CD4-positive, alpha-beta T cell treated with Interleukin-21 for 1 hour (primary cell): Measurements from ENCODE around the gene RAVER2.
A peak's percentile ranks its signal among the peaks of the same experiment; 100 is the strongest.

Experiments used
- DNase-seq: peaks from one replicate; pipeline ENCODE4 v3.0.0-alpha.2; 2020

RAVER2 gene

DNA sequence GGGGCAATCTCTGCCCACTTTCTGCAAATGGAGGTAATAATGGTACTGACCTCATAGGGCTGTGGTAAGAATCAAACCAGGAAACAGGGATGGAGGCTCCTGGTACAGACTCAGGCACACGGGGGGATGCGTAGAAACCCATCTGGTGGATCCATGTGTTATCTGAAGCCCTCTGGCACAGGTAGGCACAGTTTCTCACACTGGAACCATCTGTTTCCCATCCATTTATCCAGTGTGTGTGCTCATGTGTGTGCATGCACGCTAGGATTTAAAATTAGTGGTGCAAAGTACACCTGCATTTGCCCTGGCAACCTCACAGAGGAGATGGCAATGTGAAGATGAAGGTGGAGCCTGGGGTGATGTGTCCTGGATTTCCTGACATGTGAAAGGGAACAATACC is 103.3 kb downstream of the RAVER2 start:
- no peak for DNase-seq

DNA sequence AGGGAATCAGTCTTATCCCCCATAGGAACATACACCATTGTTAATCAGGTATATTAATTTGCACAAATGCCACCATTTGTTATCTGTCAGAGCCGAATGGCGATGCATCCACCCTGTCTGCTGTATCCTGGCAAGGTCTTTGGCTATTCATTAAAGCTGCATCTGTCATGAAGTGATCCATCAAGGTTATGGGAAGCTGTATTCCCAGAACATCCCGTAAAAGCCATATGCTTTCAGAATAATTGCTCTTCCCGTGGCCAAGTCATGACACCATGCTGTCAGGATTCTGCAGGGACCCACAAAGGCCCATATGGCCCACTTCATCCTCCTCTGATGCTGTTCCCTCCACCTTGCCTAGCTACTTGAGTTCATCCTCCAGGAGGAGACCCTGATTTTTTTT is 103.9 kb downstream of the RAVER2 start:
- no peak for DNase-seq

DNA sequence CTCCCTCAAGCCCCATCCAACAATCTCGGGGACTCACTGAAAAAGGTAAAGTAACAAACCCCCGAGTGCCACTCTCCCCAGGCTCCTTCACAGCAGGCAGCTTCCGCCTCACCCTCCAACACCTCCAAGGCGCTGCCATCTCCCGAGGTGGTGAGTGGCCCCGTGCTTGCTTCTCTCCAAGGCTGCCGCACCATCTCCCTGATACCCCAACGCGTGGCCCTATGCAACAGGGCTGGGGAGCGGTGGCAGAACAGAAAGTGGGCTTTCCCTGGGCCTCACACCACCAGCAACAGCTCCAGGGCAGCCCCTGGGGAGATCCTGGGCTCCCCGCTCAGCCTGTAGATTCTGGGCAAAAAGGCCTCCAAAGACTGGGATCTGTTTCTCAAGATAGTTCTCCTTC is 105.1 kb downstream of the RAVER2 start:
- no peak for DNase-seq

DNA sequence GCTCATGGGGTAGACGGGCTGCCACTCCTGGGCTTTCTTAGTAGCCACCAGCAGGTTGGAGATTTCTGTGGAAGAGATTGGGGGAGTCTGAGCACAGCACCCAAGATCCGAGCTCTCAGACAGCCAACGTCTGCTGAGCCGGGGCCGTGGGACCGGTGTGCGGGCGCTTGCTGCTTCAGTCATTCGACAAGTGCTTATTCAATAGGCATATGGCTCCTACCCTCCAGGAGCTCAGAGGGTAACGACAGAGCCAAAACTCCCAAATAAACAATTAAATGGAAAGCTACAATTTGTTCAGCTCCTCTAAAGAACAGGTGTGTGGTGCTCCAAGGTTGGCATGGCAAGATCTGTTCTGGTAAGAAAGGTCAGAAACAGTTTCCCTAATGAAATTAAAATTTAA is 106.0 kb downstream of the RAVER2 start:
- no peak for DNase-seq

DNA sequence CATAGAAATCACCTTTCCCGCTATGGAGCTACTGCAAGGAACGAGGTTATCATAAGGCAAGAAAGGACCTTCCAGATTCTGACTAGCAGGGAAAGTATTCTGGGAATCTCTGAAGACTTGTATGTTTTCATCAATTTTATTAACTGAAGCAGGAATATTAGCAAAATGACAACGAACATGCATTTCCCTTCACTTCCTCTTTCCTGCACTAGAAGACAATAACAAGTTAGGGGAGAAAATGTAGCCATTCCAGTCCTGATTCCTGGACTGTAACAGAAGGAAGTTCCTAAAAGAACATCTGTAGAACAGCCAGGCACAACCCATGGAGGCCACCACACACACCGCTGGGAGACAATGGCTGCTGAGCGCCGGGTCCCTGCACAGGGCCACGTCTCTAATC is 106.8 kb downstream of the RAVER2 start:
- no peak for DNase-seq

DNA sequence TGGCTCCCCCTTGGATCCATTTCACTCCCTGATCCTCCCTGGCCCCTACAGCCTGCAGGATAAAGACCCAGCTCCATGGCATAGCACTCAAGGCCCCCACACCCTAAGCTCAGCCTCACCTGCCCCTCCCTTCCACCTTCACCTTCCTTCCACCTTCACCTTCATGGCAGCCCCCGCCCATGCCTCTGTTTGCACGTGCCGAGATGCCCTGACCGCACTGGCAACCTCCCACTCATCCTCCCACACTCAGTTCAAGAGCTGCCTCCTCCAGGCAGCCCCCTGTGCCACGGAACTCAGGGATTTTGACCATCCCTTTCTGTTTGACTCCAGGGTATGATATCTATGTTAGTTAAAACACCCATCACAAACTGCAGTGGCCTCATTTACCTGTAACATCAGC is 109.8 kb downstream of the RAVER2 start:
- DNase-seq, result no peak

DNA sequence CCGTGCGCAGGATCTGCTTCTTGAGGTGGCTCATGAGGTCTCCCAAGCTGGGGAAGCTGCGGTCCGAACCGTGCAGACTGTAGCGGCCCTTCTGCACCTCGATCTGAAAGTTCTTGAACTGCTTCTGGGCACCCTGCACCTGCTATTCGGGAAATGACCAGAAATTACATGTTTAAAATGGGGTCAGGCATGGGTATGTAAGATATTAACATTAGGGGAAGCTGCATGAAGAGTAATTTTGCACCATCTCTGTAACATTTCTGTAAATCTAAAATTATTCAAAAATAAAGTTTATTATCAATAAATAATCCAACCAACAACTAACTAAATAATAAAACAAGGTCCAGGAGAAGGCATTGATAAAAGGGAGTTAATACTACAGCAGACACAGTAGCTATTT is 110.7 kb downstream of the RAVER2 start:
- DNase-seq, result no peak

DNA sequence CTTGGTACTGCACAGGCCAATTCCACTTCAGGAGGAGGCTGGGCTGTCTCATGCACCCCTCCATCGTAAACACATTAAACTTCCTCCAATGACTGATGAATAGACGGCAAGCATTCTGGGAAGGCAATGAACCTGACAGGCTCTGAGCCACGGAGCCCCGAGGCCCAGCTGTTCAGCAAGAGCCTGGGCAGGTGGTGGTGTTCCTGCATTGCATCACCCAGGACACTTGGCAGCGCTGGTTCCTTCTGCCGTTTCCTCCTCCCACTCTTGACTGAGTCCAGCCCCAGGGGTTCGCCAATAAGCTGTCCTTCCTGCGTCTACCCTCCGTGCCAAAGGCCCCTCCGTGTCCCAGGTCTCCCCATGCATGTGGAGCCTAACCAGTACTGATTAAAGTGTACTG is 111.7 kb downstream of the RAVER2 start:
- DNase-seq, result no peak

DNA sequence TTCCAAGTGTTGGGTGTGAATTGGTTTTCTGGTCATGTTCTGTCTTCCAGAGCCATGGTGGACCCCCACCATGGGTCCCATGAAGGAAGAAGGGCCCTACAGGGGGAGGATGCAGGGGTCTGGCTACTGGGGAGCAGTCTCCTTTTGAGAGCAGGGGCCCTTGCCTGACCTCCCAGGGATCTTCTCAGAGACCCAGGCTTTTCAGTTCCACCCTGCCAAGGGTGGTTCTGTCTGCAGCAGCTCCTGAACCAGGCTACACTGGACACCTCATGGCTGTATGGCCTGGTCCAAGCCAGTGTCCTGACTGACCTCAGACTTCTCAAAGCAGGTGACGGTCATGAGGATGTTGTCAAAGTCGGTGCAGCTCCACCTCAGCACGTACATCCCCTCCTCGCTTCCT is 112.5 kb downstream of the RAVER2 start:
- no peak for DNase-seq

DNA sequence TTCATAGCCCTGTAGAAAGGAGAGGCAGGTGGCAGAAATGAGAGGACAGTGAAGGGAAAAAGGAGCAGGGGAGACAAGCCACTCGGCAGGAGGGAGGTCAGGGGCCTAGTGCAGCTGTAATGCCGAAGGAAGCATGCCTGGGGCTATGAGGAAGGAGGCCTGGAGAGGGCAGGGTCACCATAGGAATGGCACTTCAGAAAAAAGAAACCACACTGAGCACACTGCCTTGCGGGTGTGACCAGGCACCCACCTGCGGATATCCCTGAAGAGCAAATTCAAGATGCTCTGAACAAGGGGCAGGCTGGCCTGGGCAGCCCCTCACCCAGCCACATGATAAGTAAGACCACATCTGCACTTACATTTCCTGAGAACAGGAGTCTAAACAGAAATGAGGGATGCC is 116.7 kb downstream of the RAVER2 start:
- no peak for DNase-seq

DNA sequence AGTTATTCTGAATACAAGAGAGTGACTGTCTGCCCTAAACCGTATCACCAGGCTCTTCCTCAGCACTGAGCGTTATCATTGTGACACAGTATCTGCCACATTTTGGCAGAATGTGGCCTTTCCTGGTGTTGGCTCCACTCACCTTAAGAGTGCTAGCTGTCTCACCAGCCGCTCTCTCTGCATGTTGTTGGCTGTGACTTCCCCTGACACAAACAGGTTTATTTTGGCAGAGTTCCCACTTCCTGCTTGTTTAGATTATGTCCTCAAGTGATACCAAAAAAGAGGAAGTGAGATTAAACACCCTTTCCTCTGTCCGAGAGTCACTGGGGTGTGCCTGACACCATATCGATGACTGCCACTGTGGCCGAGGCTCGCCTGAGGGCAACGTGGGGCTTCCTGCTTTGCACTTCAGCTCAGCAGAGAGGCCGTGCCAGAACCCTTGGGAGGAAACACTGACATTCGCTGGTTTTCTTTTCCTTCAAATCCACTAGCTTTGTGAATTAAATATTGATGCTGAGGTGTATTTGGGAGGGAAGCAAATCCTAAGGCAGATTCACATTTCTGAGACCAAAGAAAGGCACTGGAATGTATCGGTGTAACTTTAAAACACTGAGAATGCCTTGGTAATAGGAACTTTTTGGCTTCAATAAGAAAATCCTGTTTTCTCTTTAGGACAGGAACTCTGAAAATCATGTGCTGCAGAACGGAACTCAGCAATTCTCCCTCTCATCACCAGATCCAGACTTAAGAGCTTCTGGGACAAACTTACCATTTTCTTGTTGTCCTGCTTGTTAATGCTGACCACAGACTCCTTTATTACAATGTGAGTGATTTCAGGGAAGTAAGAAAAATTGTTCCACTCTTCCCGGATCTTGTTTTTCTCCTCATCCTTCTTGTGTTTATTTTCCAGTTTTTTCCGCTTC is 119.4 kb downstream of the RAVER2 start:
- DNase-seq, result peak; percentile 80

DNA sequence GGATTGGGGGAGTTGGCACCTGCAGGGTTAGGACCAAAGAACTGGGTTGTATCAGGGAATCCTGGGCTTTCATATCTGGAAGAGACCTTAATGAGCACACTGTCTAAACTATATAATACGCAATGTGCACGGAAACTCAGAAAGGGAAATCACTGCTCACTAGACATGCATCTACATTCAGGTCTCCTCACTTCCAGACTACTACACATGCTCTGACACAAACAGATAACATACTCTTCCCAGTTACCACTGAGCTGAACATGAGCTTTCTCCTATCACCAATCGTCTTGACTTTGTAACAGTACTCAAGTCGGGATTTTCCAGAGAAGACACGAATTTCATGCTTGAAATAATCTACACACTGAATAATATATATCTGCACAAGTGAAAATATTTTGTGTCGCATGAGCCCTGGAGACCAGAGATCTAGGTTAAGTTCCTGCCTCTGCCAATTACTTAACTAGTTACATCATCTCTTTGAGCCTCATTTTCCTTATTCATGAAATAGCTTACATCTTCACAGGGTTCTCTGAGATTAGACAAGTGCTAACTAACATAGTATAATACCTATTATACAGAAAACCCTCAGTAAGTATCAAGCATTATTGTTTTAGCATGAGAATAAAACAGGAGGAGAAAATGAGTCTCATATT is 120.4 kb downstream of the RAVER2 start:
- DNase-seq, result no peak

DNA sequence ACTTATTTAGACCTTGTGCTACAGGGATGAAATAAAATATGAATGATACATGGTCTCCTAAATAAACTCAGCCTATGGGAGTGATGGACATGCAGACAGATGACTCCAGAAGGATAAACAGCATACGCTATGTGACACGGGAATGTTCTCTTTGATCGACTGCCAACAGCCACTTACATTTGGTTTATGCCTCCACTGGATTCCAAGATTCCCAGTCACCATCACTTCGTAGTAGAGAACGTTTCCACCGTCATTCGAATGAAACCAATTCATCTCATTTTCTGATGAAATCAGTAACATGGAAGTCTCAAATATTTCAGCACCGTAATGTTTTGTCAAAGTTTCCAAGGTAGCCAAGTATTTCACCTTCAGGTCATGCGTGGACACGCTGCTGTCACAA is 121.8 kb downstream of the RAVER2 start:
- DNase-seq, result no peak

DNA sequence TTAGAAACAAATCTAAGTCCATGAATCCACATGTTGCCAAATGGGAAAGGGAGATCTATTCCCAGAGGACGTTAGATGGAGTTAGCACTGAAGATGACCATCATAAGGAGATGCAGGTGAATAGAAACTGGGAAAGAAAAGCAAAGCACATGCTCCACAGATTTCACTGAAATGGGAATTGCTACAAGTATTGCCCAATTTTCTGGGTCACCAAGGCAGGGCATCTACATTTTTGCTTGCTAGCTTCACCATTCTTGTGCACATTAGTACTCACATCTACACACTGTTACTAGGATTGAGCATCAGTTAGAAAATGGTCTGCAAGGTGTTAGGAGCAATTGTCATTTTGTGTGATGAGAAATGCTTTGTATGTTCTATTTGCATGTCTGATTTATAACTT is 122.4 kb downstream of the RAVER2 start:
- no peak for DNase-seq

DNA sequence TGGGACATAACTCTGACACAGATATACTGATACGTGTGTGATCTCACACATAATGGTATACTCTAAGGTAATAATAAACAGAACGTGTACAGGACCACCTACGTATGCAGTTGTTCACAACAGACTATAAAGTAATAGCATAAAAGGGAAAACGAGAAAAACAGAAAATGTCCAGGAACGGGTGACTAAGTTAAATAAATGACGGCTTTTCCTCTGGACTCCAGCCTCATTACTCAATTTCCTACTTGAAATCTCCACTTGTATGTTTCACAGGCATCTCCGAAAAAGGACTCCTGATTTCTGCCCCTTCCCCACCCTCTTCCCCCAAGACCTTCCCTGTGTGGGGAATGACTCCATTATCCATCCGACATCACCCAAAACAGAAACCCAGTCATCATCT is 126.4 kb downstream of the RAVER2 start:
- DNase-seq, result no peak

DNA sequence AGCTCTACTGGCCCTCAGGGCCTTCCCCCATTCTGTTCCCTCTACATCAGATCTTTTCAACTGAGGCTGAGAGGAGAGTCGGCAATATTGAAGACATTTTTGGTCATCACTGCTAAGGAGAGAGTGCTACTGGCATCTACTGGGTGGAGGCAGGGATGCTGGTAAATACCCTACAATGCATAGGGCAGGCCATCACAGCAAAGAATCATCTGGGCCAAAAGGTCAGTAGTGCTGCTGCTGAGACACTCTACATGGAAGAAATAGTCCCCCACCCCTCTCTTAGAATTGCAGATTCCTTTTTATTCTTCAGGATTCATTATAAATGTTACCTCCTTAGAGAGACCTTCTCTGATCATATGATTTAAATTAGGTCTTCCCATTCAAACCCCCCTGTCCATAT is 127.2 kb downstream of the RAVER2 start:
- no peak for DNase-seq

DNA sequence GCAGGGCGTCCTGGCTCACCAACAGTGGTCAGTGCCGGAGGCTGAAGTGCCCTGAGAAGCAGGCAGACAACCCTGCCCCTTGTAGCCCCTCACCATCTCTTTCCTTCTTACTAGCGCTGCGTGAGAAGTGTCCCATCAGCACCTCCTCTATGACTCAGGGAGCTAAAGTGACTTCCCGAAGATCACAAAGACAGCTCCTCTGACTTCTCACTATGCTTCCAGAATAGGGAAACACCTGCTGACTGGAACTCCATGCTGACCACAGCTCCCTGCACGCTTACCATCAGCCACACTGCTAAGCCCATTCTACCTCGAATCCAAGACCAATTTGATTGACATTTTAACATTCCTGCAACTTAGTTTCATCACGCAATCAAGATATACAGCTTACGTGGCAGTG is 128.7 kb downstream of the RAVER2 start:
- DNase-seq, result no peak

DNA sequence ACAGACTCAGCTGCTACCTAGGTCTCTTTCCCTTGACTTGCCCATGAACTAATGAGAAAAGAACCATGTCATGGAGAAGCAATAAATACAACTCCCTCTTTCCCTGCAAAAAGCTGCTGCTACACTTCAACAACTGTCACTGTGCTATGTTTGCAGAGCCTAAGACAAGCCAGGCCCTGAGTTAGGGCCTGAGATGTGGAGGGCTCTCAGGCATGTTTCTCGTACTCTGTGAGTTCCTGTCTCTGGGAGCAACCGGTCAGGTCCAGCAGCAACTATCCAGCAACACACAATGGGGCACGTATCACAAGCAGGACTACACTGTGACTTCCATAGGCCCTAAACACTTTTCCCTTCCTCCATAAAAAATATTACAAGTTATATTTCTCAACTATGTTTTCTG is 129.8 kb downstream of the RAVER2 start:
- no peak for DNase-seq

DNA sequence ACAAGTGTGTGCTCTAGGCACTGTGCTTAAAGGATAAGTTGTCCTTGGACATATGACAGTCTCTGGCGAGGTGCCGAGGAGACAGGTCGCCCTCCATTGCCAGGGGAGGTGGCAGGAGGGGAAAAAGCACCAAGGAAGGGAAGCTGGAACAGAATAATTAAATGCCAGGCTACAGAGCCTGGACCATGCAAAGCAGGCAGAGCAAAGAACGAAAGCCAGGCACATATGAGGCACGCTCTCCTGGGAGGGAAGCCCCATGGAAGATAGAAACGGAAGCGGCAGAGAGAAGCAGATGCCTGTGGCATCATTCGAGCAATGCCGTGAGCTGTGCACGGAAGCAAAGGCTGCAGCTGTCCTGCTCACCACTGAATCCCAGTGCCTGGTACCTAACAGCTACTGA is 130.2 kb downstream of the RAVER2 start:
- no peak for DNase-seq

DNA sequence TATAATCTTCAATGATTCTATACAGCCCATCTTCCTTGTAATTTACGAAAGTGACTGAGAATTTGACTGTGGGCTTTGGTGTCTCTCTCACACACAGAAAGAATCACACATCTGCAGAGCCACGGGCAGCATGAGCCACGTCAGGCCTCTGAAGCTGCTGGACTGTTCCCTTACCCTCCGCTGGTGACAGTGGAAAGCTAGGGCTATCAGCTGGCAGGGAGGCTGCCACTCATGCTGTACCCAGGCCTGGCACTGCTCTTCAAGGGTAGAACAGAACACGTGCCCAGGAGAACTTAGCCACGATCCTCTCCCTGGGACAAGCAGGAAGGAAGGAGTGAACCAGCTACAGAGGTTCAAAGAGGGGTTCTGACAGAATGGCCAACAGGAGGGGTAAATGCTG is 130.7 kb downstream of the RAVER2 start:
- DNase-seq, result no peak

DNA sequence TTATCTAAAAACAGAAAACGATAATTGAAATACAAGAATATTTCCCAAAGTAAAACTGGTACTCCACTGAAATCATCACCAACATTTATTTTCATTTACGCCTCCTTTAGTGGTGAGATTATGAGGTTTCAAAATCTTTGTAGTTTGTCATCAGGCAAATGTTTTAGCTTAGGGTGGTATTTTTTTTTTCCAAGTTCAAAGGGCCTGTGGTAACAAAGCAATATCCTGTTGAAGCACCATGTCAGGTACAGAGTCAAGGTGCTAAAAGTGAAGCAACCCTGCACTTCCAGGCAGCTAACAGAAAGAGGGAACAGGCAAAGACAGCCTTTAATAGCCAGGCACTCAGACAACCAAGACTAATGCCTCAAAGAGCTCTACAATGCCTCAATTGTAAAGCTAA is 132.3 kb downstream of the RAVER2 start:
- DNase-seq, result peak; percentile 73

DNA sequence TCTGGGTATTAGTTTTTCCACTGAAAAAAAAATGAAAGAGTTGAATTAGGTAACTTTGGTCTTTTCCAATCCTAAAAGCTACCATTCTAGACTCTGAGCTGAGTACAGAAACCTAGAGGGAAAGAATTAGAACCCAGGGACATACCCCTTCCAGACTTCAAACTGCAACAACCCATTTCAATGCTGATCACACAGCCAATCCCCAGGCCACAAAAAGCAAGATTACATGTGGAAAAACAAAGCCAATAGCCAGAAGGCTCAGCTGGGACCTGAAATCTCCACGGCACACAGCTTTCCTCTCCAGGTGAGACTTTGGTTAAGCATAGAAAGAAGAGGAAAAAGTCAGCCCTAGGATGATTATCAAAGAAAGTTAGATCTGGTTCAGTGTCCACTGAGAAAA is 132.7 kb downstream of the RAVER2 start:
- no peak for DNase-seq

DNA sequence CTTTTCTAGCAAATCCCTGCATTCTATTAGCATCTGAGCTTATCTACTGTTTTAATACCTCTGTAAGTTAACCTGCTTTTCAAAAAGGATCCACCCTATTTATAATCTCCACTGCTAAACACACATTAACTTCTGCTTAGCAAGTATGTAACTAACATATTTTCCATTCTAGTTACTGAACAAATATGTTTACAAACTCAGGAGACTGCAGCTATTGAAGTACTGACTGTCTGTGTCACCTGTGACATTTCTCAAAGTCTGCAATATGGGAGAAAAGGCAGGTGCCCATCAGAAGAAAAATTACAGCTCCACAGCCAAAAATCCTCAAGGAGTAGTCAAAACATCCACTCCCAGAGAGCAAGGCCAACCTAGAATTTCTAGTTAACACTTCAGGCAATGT is 133.2 kb downstream of the RAVER2 start:
- no peak for DNase-seq

DNA sequence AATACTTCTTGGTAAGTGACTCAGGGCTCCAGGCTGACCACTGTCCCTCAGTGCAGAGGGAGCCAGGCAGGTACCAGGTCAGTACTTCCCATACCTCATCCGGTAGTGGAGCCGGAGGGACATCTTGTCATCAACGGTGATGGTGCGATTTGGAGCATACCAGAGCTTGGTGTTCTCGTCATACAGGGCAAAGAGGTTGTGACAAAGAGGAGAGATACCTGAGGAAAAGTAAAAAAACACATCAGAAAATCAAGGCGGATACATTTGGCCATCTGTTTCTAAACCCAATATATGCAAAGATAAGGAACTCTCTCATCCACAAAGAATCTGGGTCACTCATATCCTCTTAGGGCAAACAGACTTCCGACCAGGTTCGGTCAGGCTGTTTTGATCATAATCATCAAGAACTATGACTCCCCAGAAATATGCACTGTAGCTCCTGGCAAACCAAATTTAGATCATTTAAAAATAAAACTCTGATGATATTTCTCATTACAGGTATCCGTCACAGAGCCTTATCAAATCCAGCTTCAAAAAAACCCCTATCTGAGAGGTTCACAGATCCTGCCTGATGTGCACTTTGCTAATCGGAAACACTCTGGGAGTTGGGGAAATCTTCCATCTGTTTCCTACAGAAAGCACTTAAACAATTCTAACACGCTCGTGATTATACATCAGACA is 134.2 kb downstream of the RAVER2 start:
- DNase-seq, result no peak
